ENCODE data around the gene TNPO1.

TNPO1 gene

DNA sequence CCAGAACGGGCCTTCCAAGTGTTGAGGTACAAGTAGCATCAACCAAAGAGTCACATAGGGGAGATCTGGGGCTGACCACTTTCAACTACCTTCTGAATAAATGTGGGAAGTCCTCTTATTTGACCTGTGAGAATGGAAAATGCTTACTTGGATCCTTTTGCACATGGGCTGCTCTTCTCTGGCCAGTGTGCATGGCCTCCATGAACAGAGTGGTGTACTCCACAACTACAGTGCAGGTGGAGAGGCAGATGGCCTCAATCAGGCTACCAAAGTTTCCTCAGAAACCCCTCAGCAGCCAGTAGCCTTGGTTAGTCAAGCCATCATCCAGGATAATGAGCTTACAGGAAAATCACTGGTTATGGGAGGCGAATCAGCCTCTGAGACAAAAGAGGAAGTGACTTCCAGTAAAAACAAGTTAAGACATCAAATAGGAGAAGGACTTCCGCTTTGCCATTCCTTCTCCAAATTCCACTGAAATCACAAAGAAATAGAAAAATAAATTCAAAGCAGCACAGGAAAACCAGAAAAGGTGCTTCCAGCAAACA lies 121.1 kb downstream of the TNPO1 start:
- DNase-seq, result no peak

DNA sequence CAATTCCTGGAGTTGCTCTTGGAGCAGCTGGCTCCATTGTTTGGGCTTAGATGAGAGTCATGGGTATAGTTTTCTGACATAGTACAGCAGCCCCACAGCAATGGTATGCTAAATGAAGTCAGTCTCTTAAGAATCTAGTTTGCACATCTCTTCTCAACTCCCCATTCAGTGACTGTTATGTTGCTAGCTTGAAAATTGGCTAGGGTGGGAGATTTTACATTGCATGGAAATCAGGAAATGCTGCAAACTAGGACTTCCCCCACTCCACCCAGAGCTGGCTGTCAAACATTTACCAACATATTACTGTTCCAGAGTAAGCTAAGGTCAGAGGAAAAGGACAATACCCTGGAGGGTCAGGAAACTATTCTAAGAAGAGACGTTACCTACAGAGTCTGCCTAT lies 121.7 kb downstream of the TNPO1 start:
- DNase-seq, result no peak

DNA sequence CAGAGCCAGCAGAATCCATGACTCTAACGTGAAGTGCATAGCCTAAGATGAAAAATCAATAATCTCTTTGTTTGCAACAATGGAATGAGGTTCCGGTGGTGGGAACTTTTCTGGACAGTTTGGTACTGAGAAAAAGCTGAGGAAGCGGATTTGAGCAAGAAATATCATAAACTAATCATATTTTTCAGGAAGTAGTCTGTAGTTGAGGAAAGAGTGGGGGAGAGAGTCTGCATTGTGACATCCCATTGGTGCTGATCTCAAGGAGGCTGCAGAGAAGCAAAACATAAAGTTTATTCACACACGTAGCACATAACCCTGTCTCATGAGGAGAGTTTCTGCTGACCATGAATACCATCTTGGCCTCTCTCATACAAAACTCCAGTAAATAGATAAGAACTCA lies 123.6 kb downstream of the TNPO1 start:
- no peak for DNase-seq

DNA sequence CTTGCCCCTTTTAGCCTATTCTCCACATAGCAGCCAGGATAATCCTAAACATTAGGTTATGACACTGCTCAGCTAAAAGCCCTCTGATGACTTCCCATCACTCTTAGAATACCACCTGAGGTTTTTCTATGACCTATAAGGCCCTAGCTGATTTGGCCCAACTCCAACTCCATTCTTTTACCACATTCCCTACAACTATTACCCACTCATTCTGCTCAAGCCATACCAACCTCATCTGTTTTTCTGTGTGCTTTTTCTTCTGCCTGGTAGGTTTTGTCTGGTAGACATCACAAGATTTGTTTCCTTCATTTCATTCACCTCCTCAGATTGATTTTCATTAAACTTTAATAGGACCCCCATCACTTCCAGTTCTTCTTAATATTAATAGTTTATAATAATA lies 126.8 kb downstream of the TNPO1 start:
- DNase-seq, result no peak

DNA sequence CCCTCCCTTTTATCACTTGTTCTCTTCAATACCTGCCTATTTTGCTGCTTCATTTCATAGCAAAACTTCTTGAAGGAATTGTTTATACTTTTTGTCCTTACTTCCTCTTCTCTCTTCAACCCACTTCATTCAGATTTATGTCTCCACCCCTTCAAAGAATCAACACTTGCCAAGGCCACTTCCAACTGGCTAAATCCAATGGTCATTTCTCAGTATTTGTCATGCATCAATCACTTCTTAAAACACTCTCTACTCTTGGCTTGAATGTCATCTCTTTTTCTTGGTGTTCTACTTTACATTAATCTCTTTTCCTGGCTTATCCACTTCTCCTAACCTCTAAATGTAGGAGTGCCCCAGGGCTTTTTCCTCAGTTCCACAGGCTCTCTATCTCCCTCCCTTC lies 131.0 kb downstream of the TNPO1 start:
- DNase-seq, result no peak

DNA sequence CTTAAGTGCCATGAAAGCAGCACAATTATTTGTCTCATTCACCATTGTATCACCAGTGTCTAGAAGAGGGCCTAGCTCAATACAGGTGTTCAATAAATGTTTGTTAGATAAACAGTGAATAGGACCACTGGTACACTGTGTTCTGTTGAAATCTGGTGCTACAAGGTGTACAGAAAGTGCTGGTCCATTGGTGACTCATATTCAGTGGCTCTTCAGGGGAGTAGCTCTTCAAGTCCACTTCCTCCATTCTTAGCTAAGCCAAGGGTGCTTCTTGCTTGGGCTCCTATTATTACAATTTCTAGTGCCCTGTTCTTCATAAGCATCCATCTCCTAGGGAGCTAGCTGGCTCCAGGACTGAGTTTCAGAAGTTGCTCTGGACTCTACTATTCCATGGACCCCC lies 133.0 kb downstream of the TNPO1 start:
- no peak for DNase-seq

DNA sequence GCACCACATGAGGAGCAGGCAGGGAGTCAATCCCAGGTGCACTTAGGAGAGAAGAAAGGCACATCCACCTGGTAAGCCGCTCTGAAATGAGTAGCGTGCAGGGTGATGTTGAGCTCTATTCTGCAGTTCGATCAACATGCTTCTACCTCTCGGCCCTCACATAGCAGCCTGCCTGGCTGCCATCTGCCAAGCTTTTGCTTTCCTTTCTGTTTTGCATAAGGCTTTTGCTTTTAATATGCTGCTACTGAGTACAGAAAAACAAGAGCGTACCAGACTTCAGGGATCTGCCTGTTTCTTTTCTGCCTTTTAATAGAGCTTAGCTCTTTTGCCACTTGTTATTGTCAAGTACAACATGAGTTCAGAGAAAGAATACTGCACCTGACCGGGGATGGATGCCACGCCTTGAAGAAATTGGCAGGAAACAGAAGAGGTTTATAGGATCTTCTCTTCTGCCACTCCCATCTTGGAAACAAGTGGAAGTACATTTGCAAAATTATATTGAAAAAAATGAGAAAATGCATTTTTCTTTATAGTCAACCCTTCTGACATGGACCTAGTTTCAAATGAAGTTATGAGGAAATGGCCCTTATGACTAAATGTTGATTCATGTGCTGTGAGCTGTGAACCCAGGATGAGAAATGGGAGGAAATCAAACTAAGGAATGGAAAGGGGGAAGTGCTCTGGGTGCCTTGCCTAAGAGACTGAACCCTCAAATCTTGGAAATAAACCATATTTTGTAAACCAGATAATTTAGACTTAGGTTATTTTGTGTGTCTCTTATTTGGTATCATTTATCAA lies 135.4 kb downstream of the TNPO1 start:
- no peak for DNase-seq

DNA sequence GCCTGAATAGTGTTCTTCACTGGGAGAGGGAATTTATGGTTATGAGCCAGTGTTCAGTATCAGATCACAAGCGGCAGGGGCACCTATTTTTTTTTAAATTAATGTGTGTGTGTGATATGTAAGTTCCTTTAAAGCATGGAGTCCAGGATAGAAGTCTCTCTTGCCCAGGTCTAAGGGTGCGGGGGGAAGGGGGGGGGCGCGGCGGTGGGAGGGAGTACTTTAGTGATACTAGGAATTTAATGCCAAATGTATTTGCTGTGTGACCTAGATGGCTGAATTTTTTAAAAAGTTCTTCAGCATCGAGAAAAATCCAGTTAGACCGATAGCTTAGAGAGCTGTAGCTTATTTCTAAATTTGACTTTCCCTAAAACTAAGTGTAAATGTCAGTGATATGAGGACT lies 137.9 kb downstream of the TNPO1 start:
- DNase-seq, result no peak

DNA sequence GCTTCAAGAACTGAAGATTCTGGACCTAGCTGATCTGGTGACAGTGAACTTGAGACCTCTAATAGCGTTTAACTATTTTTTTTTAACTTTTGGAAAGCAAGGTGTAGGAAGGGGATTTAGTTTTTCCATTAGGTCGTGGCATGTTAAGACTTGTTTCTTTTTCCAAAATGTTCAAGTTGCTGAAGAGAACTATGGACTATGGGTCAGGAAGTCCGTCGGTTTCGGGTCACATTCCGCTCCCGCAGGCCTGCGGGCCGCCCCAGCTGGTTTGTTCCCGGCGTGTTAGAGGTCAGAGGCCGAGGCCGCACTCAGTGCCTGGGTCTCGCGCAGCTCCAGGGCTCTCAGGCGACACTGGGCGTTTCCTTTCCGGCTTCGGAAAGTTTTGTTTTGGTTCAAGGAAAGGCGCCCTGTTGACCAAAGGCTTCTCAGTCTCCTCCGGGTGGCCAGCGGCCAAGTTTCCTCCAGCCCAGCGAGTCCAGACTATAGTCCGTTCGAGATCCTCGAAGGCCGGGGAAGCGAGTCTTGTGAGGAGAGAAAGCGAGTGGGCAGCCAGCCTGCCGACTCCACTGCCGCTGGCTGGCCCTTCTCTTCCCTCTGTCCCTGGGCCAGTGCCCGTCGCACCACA lies 138.8 kb downstream of the TNPO1 start:
- DNase-seq, result no peak

DNA sequence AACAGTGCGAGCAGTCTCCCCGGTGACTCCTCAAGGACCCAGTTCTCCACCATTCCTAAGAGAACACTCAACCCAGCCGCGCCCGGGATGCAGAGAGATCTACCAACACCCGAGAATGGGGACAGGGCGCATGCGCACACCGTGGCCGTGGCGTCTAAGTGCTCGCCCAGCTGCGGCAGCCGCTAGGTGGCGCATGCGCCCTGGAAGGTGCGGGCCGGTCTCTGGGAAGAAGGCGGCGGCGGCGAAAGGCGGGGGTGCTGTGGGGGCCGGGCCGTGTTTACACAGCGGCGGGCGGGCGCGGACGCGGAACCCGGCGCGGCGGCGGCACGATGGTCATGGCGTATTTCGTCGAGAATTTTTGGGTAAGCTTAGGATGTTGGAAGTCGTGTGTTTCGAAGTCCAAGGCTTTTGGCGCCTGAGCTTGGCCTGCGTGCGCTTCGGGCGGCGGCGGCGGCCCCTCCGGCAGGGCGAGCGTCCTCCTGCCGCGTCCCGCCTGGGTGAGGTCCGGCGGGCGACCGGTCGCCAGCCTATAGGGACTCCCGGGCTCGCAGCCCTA lies 139.4 kb downstream of the TNPO1 start, which contains the start of gene FCHO2:
Gene FCHO2, plus strand, starts transcription at position 274 of the 556 bp plus-strand sequence. Its CDS starts 56 bp downstream, at position 330.
- DNase-seq, result peak; percentile 98

DNA sequence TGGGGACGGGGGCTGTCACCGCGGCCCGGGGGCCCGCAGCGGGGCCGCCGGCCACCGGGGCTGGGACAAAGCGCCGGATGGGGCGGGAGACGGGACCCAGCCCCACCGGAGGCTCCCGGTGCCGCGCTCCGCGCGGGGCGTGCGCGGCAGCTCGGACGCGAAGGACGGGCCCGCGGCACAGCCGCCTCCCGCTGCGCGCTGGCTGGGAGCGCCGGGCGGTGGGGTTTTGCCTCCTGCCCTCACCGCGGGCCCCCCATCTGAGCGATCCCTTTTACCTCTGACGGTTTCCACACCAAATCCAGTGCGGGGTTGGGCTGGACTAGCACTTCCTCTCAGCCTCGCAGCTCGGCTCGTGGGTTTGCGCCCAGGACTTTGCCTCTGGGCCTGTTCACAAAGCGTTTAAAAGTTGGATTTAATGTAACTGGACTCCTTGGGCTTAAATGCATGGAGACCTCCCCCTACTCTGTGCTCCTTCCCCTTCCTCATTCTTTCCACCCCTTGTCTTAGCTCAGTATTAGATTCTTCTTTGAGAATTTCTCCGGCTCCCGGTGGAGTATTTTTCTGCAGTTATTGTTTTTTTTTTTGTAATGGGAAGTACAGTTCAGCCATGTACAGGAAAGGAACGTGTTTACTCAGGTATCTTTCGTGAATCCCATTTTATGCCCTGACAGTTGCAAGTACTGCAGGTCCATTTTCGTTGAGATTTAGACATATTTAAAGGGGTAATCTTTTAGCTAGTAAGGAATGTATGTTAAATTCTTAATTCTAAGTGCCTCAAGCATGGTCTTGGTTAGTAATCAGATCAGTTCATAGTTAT lies 140.1 kb downstream of the TNPO1 start:
- no peak for DNase-seq

DNA sequence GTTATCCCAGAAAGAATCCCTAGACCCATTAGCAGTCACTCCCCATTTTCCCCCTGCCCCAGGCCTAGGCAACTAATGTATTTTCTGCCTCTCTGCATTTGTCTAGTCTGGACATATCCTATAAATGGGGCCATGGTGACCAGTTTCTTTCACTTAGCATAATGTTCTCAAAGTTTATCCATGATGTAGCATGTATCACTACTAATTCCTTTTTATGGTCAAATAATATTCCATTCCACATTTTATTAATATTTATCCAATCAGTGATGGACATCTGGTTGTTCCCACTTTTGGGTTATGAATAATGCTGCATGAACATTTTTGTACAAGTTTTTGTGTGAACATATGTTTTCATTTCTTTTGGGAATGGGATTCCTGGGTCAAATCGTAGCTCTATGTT lies 140.9 kb downstream of the TNPO1 start:
- DNase-seq, result no peak

DNA sequence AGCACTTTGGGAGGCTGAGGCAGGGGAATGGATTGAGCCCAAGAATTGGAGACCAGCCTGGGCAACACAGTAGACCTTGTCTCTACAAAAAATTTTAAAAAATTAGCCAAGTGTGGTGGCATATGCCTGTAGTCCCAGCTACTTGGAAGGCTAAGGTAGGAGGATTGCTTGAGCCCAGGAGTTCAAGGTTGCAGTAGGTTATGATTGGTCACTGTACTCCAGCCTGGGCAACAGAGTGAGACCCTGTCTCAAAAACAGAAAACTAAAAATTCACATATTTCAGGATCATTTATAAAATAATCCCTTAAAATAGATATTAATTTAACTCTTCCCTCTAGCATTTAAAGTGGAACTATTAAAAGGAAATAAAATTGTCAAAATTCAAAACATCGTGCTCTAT lies 142.8 kb downstream of the TNPO1 start:
- DNase-seq, result no peak

Data from activated CD8-positive, alpha-beta memory T cell treated with anti-CD3 and anti-CD28 coated beads for 24 hours (primary cell).